ENCODE results near the gene DNAJA1. TPM values are rescaled to one million over a fixed set of nuclear protein-coding genes. Genes with fewer than 3 reads are reported as not detected.

The DNAJA1 gene
- total RNA-seq (2021) (296 and 373 TPM in 2 replicates), Bru-seq, nascent RNA (percentile 98 among the genes with signal in this experiment), BruChase-seq, experiment 1, labeled RNA remaining after a 2-hour chase (percentile 97 among the genes with signal in this experiment), BruChase-seq, experiment 2, labeled RNA remaining after a 6-hour chase (percentile 99 among the genes with signal in this experiment)
- long read RNA-seq, transcript DNAJA1-201 (9 exons, 2,381 nt), result major isoform, 694 of 735 reads
- long read RNA-seq, partial matches to known transcripts, result 24 of 735 reads
- long read RNA-seq, other reads (novel, unspliced or antisense), result 17 of 735 reads

DNA sequence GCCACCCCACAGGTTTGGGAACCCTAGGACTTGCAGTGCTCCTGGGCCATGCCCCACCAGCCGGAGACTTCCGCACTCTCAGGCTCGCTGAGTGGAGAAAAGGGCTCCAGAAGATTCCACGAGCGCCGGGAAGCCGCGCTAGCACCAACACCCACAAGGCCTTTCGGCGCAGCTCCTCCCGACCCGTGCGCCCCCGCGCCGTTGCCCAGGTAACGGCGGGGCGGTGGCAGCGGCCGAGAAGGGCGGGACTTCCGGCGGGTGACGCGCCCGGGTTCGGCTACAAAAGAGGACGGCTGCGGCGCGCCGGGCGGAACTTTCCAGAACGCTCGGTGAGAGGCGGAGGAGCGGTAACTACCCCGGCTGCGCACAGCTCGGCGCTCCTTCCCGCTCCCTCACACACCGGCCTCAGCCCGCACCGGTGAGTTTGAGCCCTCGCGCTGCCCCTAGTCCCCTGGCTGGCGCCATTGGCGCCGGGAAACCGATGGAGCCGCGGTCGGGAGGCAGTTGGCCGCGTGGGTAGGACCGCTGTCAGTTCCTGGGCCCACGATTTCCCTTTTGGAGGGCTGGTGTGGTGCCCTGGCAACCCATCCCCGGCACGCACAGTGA lies at the start of gene DNAJA1:
TSS of gene DNAJA1 (plus strand) at position 308 of the 606 bp plus-strand sequence. CDS start 1,212 bp downstream, outside the sequence.
- CTCF ChIA-PET, result interaction anchor here (0.5 to 0.7 kb wide), 2 partner anchors 428 to 486 kb away, joined by 3 read pairs; no protein-coding TSS in a partner anchor

DNA sequence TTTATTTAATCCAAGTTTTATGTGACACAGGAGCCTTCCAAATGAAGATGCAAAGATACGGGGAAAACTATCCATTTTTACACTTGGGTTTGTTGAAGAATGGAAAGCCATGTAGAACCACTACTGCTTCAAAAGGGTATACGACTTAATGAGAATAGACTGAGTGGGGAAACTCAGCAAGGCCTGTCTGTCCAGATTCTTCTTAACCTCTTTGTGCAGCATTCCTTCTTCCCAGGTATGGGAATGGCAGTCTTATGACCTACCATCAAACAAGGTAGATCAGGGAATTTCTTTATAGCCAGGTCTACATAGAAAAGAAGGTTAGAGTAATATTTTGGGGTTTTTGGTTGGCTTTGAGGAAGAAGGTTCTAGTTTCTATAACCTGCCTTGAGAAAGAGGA lies 47.0 kb upstream of the DNAJA1 start:
- TF ChIP-seq, protein P1, sequence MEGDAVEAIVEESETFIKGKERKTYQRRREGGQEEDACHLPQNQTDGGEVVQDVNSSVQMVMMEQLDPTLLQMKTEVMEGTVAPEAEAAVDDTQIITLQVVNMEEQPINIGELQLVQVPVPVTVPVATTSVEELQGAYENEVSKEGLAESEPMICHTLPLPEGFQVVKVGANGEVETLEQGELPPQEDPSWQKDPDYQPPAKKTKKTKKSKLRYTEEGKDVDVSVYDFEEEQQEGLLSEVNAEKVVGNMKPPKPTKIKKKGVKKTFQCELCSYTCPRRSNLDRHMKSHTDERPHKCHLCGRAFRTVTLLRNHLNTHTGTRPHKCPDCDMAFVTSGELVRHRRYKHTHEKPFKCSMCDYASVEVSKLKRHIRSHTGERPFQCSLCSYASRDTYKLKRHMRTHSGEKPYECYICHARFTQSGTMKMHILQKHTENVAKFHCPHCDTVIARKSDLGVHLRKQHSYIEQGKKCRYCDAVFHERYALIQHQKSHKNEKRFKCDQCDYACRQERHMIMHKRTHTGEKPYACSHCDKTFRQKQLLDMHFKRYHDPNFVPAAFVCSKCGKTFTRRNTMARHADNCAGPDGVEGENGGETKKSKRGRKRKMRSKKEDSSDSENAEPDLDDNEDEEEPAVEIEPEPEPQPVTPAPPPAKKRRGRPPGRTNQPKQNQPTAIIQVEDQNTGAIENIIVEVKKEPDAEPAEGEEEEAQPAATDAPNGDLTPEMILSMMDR (conservative IDR thresholded peaks at IDR 0.05; ENCODE audit: low read depth, low read length), result no peak
- no peak for TF ChIP-seq EZH2 (IDR thresholded peaks at IDR 0.05; ENCODE audit: borderline replicate concordance, low read depth, low read length, poor library complexity, severe bottlenecking)
- Histone ChIP-seq H3K9me3 (ENCODE audit: low read depth, low read length, poor library complexity, severe bottlenecking) (no peaks in the 10 kb centered on the region), H3K27me3 (replicated peaks; ENCODE audit: insufficient read depth, low read depth, low read length, poor library complexity) (no peaks in the 10 kb centered on the region), H3K4me3 (ENCODE audit: low read depth, low read length, poor library complexity, severe bottlenecking) (no peak overlapping the region), H3K36me3 (ENCODE audit: insufficient read depth, low read length, poor library complexity, severe bottlenecking) (peaks cover 12% of the 10 kb centered on the region), H3K4me1 (ENCODE audit: insufficient read depth, low read length, poor library complexity, severe bottlenecking) (no peaks in the 10 kb centered on the region), H3K27ac (ENCODE audit: low read depth, low read length, poor library complexity, severe bottlenecking) (no peak overlapping the region)
- ChIA-PET POLR2A (ENCODE audit: low non-redundant PET) (no interaction called here), CTCF (no interaction called here)
- intact Hi-C loops (cut with micrococcal nuclease; ENCODE audit: unreplicated experiment), result no loop called here
- no TSS peak for BruUV-seq (replicated peaks)
- no peak for DNase-seq (ENCODE audit: low spot score)

More for the DNA sequence above, at the start of gene DNAJA1:
- intact Hi-C loops (cut with micrococcal nuclease; ENCODE audit: unreplicated experiment), result no loop called here
- POLR2A ChIA-PET (ENCODE audit: low non-redundant PET), result interaction anchor here (0.6 to 1.2 kb wide), 8 partner anchors 10 to 449 kb away, joined by 3 to 14 read pairs (median 4); partner anchors contain the start of gene APTX
- no peaks in the 10 kb centered on the region for H3K27me3 ChIP-seq (replicated peaks; ENCODE audit: insufficient read depth, low read depth, low read length, poor library complexity)
- TF ChIP-seq EZH2 (IDR thresholded peaks at IDR 0.05; ENCODE audit: borderline replicate concordance, low read depth, low read length, poor library complexity, severe bottlenecking), result no peak
- TF ChIP-seq, protein P1 (conservative IDR thresholded peaks at IDR 0.05; ENCODE audit: low read depth, low read length), result no peak
- peak within 1 kb of the TSS; percentile 94 for H3K4me3 ChIP-seq (ENCODE audit: low read depth, low read length, poor library complexity, severe bottlenecking)
- BruUV-seq (replicated peaks), result no TSS peak
- H3K27ac ChIP-seq (ENCODE audit: low read depth, low read length, poor library complexity, severe bottlenecking), result peak within 1 kb of the TSS; percentile 99
- peaks cover 43% of the 10 kb centered on the region for H3K36me3 ChIP-seq (ENCODE audit: insufficient read depth, low read length, poor library complexity, severe bottlenecking)
- no peaks in the 10 kb centered on the region for H3K9me3 ChIP-seq (ENCODE audit: low read depth, low read length, poor library complexity, severe bottlenecking)
- peaks cover 29% of the 10 kb centered on the region for H3K4me1 ChIP-seq (ENCODE audit: insufficient read depth, low read length, poor library complexity, severe bottlenecking)
- DNase-seq (ENCODE audit: low spot score), result peak; percentile 97

DNA sequence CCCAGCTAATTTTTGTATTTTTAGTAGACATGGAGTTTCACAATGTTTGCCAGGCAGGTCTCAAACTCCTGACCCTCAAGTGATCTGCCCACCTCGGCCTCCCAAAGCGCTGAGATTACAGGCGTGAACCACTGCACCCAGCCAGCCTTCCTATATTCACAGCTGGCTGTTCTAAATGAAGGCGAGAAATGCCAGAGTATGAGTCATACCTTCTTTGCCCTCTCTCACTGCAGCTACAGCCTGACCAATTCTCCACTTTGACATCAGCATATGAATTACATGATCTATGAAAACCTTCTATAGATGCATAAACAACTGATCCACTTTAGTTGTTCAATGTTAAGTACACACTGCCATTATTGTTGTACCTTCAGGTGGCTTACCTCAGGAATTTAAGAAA lies 38.1 kb upstream of the DNAJA1 start:
- H3K36me3 ChIP-seq (ENCODE audit: insufficient read depth, low read length, poor library complexity, severe bottlenecking), result peaks cover 38% of the 10 kb centered on the region
- CTCF ChIA-PET, result no interaction called here
- intact Hi-C loops (cut with micrococcal nuclease; ENCODE audit: unreplicated experiment), result no loop called here
- no peak overlapping the region for H3K27ac ChIP-seq (ENCODE audit: low read depth, low read length, poor library complexity, severe bottlenecking)
- H3K4me3 ChIP-seq (ENCODE audit: low read depth, low read length, poor library complexity, severe bottlenecking), result no peak overlapping the region
- TF ChIP-seq EZH2 (IDR thresholded peaks at IDR 0.05; ENCODE audit: borderline replicate concordance, low read depth, low read length, poor library complexity, severe bottlenecking), result no peak
- TF ChIP-seq, protein P1 (conservative IDR thresholded peaks at IDR 0.05; ENCODE audit: low read depth, low read length), result no peak
- POLR2A ChIA-PET (ENCODE audit: low non-redundant PET), result no interaction called here
- no peaks in the 10 kb centered on the region for H3K9me3 ChIP-seq (ENCODE audit: low read depth, low read length, poor library complexity, severe bottlenecking)
- no peaks in the 10 kb centered on the region for H3K27me3 ChIP-seq (replicated peaks; ENCODE audit: insufficient read depth, low read depth, low read length, poor library complexity)
- H3K4me1 ChIP-seq (ENCODE audit: insufficient read depth, low read length, poor library complexity, severe bottlenecking), result no peaks in the 10 kb centered on the region
- no TSS peak for BruUV-seq (replicated peaks)
- no peak for DNase-seq (ENCODE audit: low spot score)

Measured in A673 (cell line).